Transverse colon (tissue), 4 donors: ENCODE data around the gene NUDCD3.

ENCODE experiments used
- POLR2A ChIP-seq: fragments of 450-650 bp; IDR thresholded peaks from one replicate; pipeline ENCODE4 v1.6.1; 2016; ENCODE audit warnings: antibody characterized with exemption, mild to moderate bottlenecking, moderate library complexity
- POLR2AphosphoS5 ChIP-seq, 3 donors: sonication (generic); formaldehyde crosslinking; IDR thresholded peaks; one replicate each; pipeline ENCODE4 v1.6.1; 2016; ENCODE audit warnings: antibody characterized with exemption in 3 of 3
- TF ChIP-seq, protein P1 (sequence below), 5 experiments: fragments of 200-600 bp in 3 of 5; fragments of 450-650 bp in 2 of 5; sonication (generic) in 3 of 5; IDR thresholded peaks; 1 replicate in 2 of 5; 2 replicates in 3 of 5; pipeline ENCODE4 v1.5.1; 2016 to 2017; ENCODE audit warnings: antibody characterized with exemption in 5 of 5, inconsistent platforms in 3 of 5, mild to moderate bottlenecking in 2 of 5, moderate library complexity in 1 of 5

DNA sequence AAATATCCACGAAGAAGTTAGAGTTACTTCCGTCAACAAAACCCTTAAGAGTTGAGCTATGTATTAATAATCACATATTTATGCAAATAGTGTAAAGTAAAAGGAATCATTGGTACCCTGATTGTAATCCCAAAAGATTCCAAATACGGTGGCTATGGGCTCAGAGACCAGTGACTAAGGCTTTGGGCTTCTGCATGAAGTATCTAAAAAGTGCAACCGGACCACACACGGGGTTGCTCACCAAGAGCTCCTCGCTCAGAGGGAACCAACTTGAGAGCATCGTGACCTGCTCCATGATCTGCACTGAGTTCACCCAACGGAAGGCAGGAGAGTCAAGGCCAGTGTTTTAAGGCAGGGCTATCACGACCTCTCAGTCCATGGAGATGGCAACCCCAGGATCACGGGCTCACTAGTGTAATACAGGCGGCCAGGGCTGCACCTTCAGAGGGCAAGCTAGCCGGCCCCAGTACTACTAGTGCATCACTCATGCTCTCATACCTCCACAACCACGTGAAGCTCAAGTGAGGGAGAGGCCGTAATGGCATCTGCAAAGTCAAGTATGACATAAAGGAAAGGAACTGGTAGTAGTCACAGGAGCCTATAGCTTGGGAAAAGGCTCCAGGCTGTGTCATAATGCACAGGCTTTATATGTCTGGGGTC lies 87.9 kb downstream of the NUDCD3 start:
- TF ChIP-seq, protein P1, sequence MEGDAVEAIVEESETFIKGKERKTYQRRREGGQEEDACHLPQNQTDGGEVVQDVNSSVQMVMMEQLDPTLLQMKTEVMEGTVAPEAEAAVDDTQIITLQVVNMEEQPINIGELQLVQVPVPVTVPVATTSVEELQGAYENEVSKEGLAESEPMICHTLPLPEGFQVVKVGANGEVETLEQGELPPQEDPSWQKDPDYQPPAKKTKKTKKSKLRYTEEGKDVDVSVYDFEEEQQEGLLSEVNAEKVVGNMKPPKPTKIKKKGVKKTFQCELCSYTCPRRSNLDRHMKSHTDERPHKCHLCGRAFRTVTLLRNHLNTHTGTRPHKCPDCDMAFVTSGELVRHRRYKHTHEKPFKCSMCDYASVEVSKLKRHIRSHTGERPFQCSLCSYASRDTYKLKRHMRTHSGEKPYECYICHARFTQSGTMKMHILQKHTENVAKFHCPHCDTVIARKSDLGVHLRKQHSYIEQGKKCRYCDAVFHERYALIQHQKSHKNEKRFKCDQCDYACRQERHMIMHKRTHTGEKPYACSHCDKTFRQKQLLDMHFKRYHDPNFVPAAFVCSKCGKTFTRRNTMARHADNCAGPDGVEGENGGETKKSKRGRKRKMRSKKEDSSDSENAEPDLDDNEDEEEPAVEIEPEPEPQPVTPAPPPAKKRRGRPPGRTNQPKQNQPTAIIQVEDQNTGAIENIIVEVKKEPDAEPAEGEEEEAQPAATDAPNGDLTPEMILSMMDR (IDR thresholded peaks at IDR 0.05), result no peak
- TF ChIP-seq POLR2A (no peak), POLR2AphosphoS5 (IDR thresholded peaks at IDR 0.05) (no peak)
